BLaER1 treated with 17β-estradiol and CSF1 and Interleukin-3, amounts not matched to agents 10 nM and 100 nM (cell line): ENCODE measurements around the gene VILL.
"Not testable (repeated sequence)": the region's sequence is repeated elsewhere in the genome, so short reads cannot be mapped to it uniquely, and the experiment has no call there.

Experiments used
- H3K27ac ChIP-seq, 11 experiments: shearing (Covaris generic); formaldehyde crosslinking; 2 replicates each; pipeline ENCODE4 v1.8.1; 2022
- H3K27me3 ChIP-seq, 11 experiments: shearing (Covaris generic); formaldehyde crosslinking; 2 replicates each; pipeline ENCODE4 v1.8.1; 2022
- H3K36me3 ChIP-seq, 11 experiments: shearing (Covaris generic); formaldehyde crosslinking; 2 replicates each; pipeline ENCODE4 v1.8.1; 2022
- H3K4me1 ChIP-seq, 10 experiments: shearing (Covaris generic); formaldehyde crosslinking; 2 replicates each; pipeline ENCODE4 v1.8.1; 2022
- H3K4me2 ChIP-seq, 11 experiments: shearing (Covaris generic); formaldehyde crosslinking; 2 replicates each; pipeline ENCODE4 v1.8.1; 2022
- H3K4me3 ChIP-seq, 10 experiments: shearing (Covaris generic); formaldehyde crosslinking; 2 replicates each; pipeline ENCODE4 v1.8.1; 2022
- H3K9ac ChIP-seq, 11 experiments: shearing (Covaris generic); formaldehyde crosslinking; 2 replicates each; pipeline ENCODE4 v1.8.1; 2022
- H3K9me3 ChIP-seq, 11 experiments: shearing (Covaris generic); formaldehyde crosslinking; replicated peaks in 1 of 11; 2 replicates each; pipeline ENCODE4 v1.8.1; 2022
- H4K20me1 ChIP-seq, 11 experiments: shearing (Covaris generic); formaldehyde crosslinking; 2 replicates each; pipeline ENCODE4 v1.8.1; 2022
- Cebpa-rat ChIP-seq, 11 experiments: shearing (Covaris generic); IDR thresholded peaks; 2 replicates each; pipeline ENCODE4 v1.8.1; 2022

Gene VILL

GRCh38 chr3:38031022-38031994, 40.7 kb downstream of the VILL start:
- peak overlapping the region in 5 of 11 experiments; percentile 15 to 82 (median 73); a peak in 9 of 22 replicates for H3K4me2 ChIP-seq
- H3K4me1 ChIP-seq: peaks cover 4 to 29% (median 20%) of the 10 kb centered on the region in 10 experiments; a peak in 15 of 20 replicates
- no peak overlapping the region for H3K4me3 ChIP-seq
- H3K9me3 ChIP-seq: peaks cover 0 to 7% (median 0%) of the 10 kb centered on the region in 11 experiments; a peak in 3 of 22 replicates
- no peaks in the 10 kb centered on the region for H3K36me3 ChIP-seq
- peaks cover 36 to 58% (median 52%) of the 10 kb centered on the region in 11 experiments for H3K27me3 ChIP-seq
- peaks cover 0 to 7% (median 0%) of the 10 kb centered on the region in 11 experiments; a peak in 4 of 22 replicates for H4K20me1 ChIP-seq
- peak overlapping the region in 1 of 11 experiments; percentile 27; a peak in 2 of 22 replicates for H3K27ac ChIP-seq
- no peak overlapping the region; a peak in 1 of 22 replicates for H3K9ac ChIP-seq
- TF ChIP-seq Cebpa-rat (IDR thresholded peaks at IDR 0.05): no peak

GRCh38 chr3:38032328-38032865, 41.8 kb downstream of the VILL start:
- H3K4me1 ChIP-seq: peaks cover 4 to 29% (median 20%) of the 10 kb centered on the region in 10 experiments; a peak in 15 of 20 replicates
- H3K27ac ChIP-seq: no peak overlapping the region
- H3K36me3 ChIP-seq: no peaks in the 10 kb centered on the region
- no peak overlapping the region for H3K4me3 ChIP-seq
- no peak overlapping the region for H3K9ac ChIP-seq
- TF ChIP-seq Cebpa-rat (IDR thresholded peaks at IDR 0.05): no peak
- H4K20me1 ChIP-seq: peaks cover 0 to 7% (median 0%) of the 10 kb centered on the region in 11 experiments; a peak in 4 of 22 replicates
- peak overlapping the region in 5 of 11 experiments; percentile 5 to 82 (median 27); a peak in 3 of 22 replicates for H3K4me2 ChIP-seq
- peaks cover 0 to 7% (median 0%) of the 10 kb centered on the region in 11 experiments; a peak in 3 of 22 replicates for H3K9me3 ChIP-seq
- peaks cover 36 to 51% (median 48%) of the 10 kb centered on the region in 11 experiments for H3K27me3 ChIP-seq

GRCh38 chr3:38033586-38033985, 43.0 kb downstream of the VILL start:
- not testable (repeated sequence) for H3K27ac ChIP-seq, H3K9ac ChIP-seq, H3K9me3 ChIP-seq, H3K4me2 ChIP-seq, H4K20me1 ChIP-seq, H3K36me3 ChIP-seq, H3K4me3 ChIP-seq
- peaks cover 24 to 39% (median 36%) of the 10 kb centered on the region in 11 experiments for H3K27me3 ChIP-seq
- peaks cover 11 to 38% (median 26%) of the 10 kb centered on the region in 10 experiments for H3K4me1 ChIP-seq

- not testable (repeated sequence) for H3K9me3 ChIP-seq, H3K4me3 ChIP-seq, H3K27ac ChIP-seq, H3K9ac ChIP-seq, H3K36me3 ChIP-seq, H3K4me2 ChIP-seq, H4K20me1 ChIP-seq
- Histone ChIP-seq H3K4me1 (peaks cover 19 to 46% (median 34%) of the 10 kb centered on the region in 10 experiments), H3K27me3 (peaks cover 16 to 32% (median 28%) of the 10 kb centered on the region in 11 experiments)
These were observed 43.7 kb downstream of the VILL start for GRCh38 chr3:38034335-38034734.

GRCh38 chr3:38036286-38036685, 45.7 kb downstream of the VILL start:
- H3K36me3 ChIP-seq: no peaks in the 10 kb centered on the region
- H3K4me1 ChIP-seq: peaks cover 25 to 43% (median 33%) of the 10 kb centered on the region in 10 experiments
- H4K20me1 ChIP-seq: no peaks in the 10 kb centered on the region
- no peak overlapping the region for H3K27ac ChIP-seq
- H3K9ac ChIP-seq: no peak overlapping the region
- H3K27me3 ChIP-seq: peaks cover 0 to 12% (median 9%) of the 10 kb centered on the region in 11 experiments; a peak in 18 of 22 replicates
- H3K4me3 ChIP-seq: no peak overlapping the region
- H3K9me3 ChIP-seq: no peaks in the 10 kb centered on the region
- TF ChIP-seq Cebpa-rat (IDR thresholded peaks at IDR 0.05): no peak
- no peak overlapping the region for H3K4me2 ChIP-seq

- no peak for TF ChIP-seq Cebpa-rat (IDR thresholded peaks at IDR 0.05)
- Histone ChIP-seq H3K9ac (no peak overlapping the region), H3K36me3 (no peaks in the 10 kb centered on the region), H3K9me3 (no peaks in the 10 kb centered on the region), H3K27ac (no peak overlapping the region), H4K20me1 (no peaks in the 10 kb centered on the region), H3K27me3 (peaks cover 0 to 6% (median 3%) of the 10 kb centered on the region in 11 experiments; a peak in 11 of 22 replicates), H3K4me3 (no peak overlapping the region), H3K4me1 (peaks cover 25 to 37% (median 30%) of the 10 kb centered on the region in 10 experiments), H3K4me2 (no peak overlapping the region)
These were observed 46.3 kb downstream of the VILL start for GRCh38 chr3:38036906-38037305.

DNA sequence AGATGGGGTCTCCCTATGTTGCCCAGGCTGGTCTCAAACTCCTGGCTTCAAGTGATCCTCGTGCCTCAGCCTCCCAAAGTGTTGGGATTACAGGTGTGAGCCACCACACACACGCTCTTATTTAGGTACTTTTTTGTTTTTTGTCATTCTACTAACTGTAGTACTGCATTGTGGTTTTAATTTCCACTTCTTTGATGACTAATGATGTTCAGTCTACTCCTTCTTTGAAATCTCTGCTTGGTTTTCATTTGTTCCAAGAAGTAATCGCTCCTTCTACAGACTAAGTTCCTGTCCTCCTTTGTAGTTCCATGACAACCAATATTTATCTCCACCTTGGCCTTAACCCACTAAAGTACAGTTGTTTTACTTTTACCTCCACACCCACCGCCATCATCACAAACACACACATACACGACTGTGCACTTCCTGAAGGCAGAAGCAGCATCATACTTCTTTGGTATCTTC, 47.9 kb downstream of the VILL start:
- Histone ChIP-seq H4K20me1 (no peaks in the 10 kb centered on the region), H3K4me3 (peak overlapping the region; percentile 47 to 73 (median 62); a peak in 15 of 20 replicates), H3K9me3 (no peaks in the 10 kb centered on the region), H3K4me2 (peak overlapping the region; percentile 93 to 100 (median 98)), H3K9ac (peak overlapping the region in 7 of 11 experiments; percentile 38 to 72 (median 68); a peak in 9 of 22 replicates), H3K27ac (peak overlapping the region in 5 of 11 experiments; percentile 58 to 79 (median 69); a peak in 9 of 22 replicates), H3K36me3 (no peaks in the 10 kb centered on the region), H3K27me3 (no peaks in the 10 kb centered on the region), H3K4me1 (peaks cover 23 to 37% (median 27%) of the 10 kb centered on the region in 10 experiments)
- TF ChIP-seq Cebpa-rat (IDR thresholded peaks at IDR 0.05): no peak

DNA sequence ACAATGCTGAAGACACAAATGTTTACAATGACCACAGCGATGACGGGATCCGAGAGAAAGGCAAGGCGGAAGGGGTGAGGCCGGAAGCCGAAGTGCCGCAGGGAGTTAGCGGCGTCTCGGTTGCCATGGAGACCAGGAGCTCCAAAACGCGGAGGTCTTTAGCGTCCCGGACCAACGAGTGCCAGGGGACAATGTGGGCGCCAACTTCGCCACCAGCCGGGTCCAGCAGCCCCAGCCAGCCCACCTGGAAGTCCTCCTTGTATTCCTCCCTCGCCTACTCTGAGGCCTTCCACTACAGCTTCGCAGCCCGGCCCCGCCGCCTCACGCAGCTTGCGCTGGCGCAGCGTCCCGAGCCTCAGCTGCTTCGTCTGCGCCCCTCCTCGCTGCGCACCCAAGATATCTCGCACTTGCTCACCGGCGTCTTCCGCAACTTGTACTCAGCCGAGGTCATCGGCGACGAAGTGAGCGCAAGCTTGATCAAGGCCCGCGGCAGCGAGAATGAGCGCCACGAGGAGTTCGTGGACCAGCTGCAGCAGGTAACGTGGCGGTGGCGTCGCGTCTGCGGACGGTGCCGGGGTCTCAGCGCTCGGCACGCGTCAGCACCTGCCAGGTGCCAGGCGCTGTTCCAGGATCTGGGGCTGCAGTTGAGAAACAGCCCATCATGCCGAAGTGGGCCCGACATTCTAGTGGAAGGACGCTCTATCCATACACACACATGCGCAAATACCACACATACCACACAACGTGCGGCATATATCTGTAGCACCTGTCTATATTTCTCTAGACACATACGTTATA, 48.7 kb downstream of the VILL start, which contains the start of gene DLEC1:
Gene DLEC1 (plus strand): TSS at position 108 of the 798 bp plus-strand sequence. CDS start 18 bp downstream, at position 126.
- no peak for TF ChIP-seq Cebpa-rat (IDR thresholded peaks at IDR 0.05)
- no peaks in the 10 kb centered on the region for H3K27me3 ChIP-seq
- peak within 1 kb of the TSS; percentile 38 to 72 (median 67); a peak in 21 of 22 replicates for H3K9ac ChIP-seq
- peaks cover 23 to 39% (median 27%) of the 10 kb centered on the region in 10 experiments for H3K4me1 ChIP-seq
- H4K20me1 ChIP-seq: no peaks in the 10 kb centered on the region
- no peaks in the 10 kb centered on the region for H3K36me3 ChIP-seq
- peak within 1 kb of the TSS; percentile 93 to 100 (median 98) for H3K4me2 ChIP-seq
- peak within 1 kb of the TSS; percentile 47 to 73 (median 62) for H3K4me3 ChIP-seq
- H3K27ac ChIP-seq: peak within 1 kb of the TSS; percentile 25 to 79 (median 58); a peak in 19 of 22 replicates
- no peaks in the 10 kb centered on the region for H3K9me3 ChIP-seq
